ENCODE data around the gene FUT4.
"Not testable (repeated sequence)": the region's sequence is repeated elsewhere in the genome, so short reads cannot be mapped to it uniquely, and the experiment has no call there.

FUT4 gene

GRCh38 chr11:94563176-94563847 is 19.6 kb downstream of the FUT4 start:
- Histone ChIP-seq H3K9me3 (ENCODE audit: control insufficient read depth in 2 of 2, low read length in 2 of 2) (no peaks in the 10 kb centered on the region), H3K4me3 (ENCODE audit: low read length in 2 of 2) (no peak overlapping the region), H3K9ac (ENCODE audit: low read depth in 1 of 2, low read length in 2 of 2) (no peak overlapping the region), H3K4me1 (ENCODE audit: control insufficient read depth in 2 of 2, insufficient read depth in 2 of 2, low read length in 2 of 2) (peaks cover 0 to 6% of the 10 kb centered on the region in 2 donors), H3K27ac (ENCODE audit: low read depth in 2 of 2, low read length in 2 of 2) (no peak overlapping the region), H3K36me3 (ENCODE audit: control insufficient read depth in 2 of 2, insufficient read depth in 2 of 2, low read length in 2 of 2) (no peaks in the 10 kb centered on the region), H3K27me3 (ENCODE audit: control insufficient read depth in 2 of 2, insufficient read depth in 2 of 2, low read length in 2 of 2) (no peaks in the 10 kb centered on the region)

- Histone ChIP-seq H3K27me3 (ENCODE audit: control insufficient read depth in 2 of 2, insufficient read depth in 2 of 2, low read length in 2 of 2) (no peaks in the 10 kb centered on the region), H3K9ac (ENCODE audit: low read depth in 1 of 2, low read length in 2 of 2) (no peak overlapping the region), H3K27ac (ENCODE audit: low read depth in 2 of 2, low read length in 2 of 2) (no peak overlapping the region), H3K9me3 (ENCODE audit: control insufficient read depth in 2 of 2, low read length in 2 of 2) (no peaks in the 10 kb centered on the region), H3K4me1 (ENCODE audit: control insufficient read depth in 2 of 2, insufficient read depth in 2 of 2, low read length in 2 of 2) (peaks cover 0 to 6% of the 10 kb centered on the region in 2 donors), H3K36me3 (ENCODE audit: control insufficient read depth in 2 of 2, insufficient read depth in 2 of 2, low read length in 2 of 2) (peaks cover 0 to 2% of the 10 kb centered on the region in 2 donors), H3K4me3 (ENCODE audit: low read length in 2 of 2) (no peak overlapping the region)
Observed at GRCh38 chr11:94563848-94564467, 20.2 kb downstream of the FUT4 start.

- Histone ChIP-seq H3K4me3 (ENCODE audit: low read length in 2 of 2) (no peak within 1 kb of the TSS), H3K4me1 (ENCODE audit: control insufficient read depth in 2 of 2, insufficient read depth in 2 of 2, low read length in 2 of 2) (peaks cover 0 to 6% of the 10 kb centered on the region in 2 donors), H3K9me3 (ENCODE audit: control insufficient read depth in 2 of 2, low read length in 2 of 2) (no peaks in the 10 kb centered on the region), H3K27ac (ENCODE audit: low read depth in 2 of 2, low read length in 2 of 2) (no peak within 1 kb of the TSS), H3K36me3 (ENCODE audit: control insufficient read depth in 2 of 2, insufficient read depth in 2 of 2, low read length in 2 of 2) (peaks cover 0 to 2% of the 10 kb centered on the region in 2 donors), H3K27me3 (ENCODE audit: control insufficient read depth in 2 of 2, insufficient read depth in 2 of 2, low read length in 2 of 2) (no peaks in the 10 kb centered on the region), H3K9ac (ENCODE audit: low read depth in 1 of 2, low read length in 2 of 2) (no peak within 1 kb of the TSS)
Observed at GRCh38 chr11:94567181-94567670, 23.5 kb downstream of the FUT4 start, which contains the start of gene PIWIL4. TSS of gene PIWIL4 (plus strand) at chr11:94567368. CDS start at chr11:94567519, 151 bp downstream.

- H3K27me3 ChIP-seq (ENCODE audit: control insufficient read depth in 2 of 2, insufficient read depth in 2 of 2, low read length in 2 of 2) = no peaks in the 10 kb centered on the region
- peaks cover 0 to 6% of the 10 kb centered on the region in 2 donors for H3K4me1 ChIP-seq (ENCODE audit: control insufficient read depth in 2 of 2, insufficient read depth in 2 of 2, low read length in 2 of 2)
- no peak overlapping the region for H3K27ac ChIP-seq (ENCODE audit: low read depth in 2 of 2, low read length in 2 of 2)
- peaks cover 0 to 2% of the 10 kb centered on the region in 2 donors for H3K36me3 ChIP-seq (ENCODE audit: control insufficient read depth in 2 of 2, insufficient read depth in 2 of 2, low read length in 2 of 2)
- H3K4me3 ChIP-seq (ENCODE audit: low read length in 2 of 2) = no peak overlapping the region
- H3K9me3 ChIP-seq (ENCODE audit: control insufficient read depth in 2 of 2, low read length in 2 of 2) = no peaks in the 10 kb centered on the region
- no peak overlapping the region for H3K9ac ChIP-seq (ENCODE audit: low read depth in 1 of 2, low read length in 2 of 2)
Observed at GRCh38 chr11:94568200-94568599, 24.5 kb downstream of the FUT4 start.

GRCh38 chr11:94568717-94569116 is 25.0 kb downstream of the FUT4 start:
- Histone ChIP-seq H3K27ac (ENCODE audit: low read depth in 2 of 2, low read length in 2 of 2) (no peak overlapping the region), H3K9ac (ENCODE audit: low read depth in 1 of 2, low read length in 2 of 2) (no peak overlapping the region), H3K27me3 (ENCODE audit: control insufficient read depth in 2 of 2, insufficient read depth in 2 of 2, low read length in 2 of 2) (no peaks in the 10 kb centered on the region), H3K4me1 (ENCODE audit: control insufficient read depth in 2 of 2, insufficient read depth in 2 of 2, low read length in 2 of 2) (peaks cover 0 to 3% of the 10 kb centered on the region in 2 donors), H3K9me3 (ENCODE audit: control insufficient read depth in 2 of 2, low read length in 2 of 2) (no peaks in the 10 kb centered on the region), H3K36me3 (ENCODE audit: control insufficient read depth in 2 of 2, insufficient read depth in 2 of 2, low read length in 2 of 2) (peaks cover 0 to 2% of the 10 kb centered on the region in 2 donors), H3K4me3 (ENCODE audit: low read length in 2 of 2) (no peak overlapping the region)

GRCh38 chr11:94572975-94573374 is 29.3 kb downstream of the FUT4 start:
- H3K27me3 ChIP-seq (ENCODE audit: control insufficient read depth in 2 of 2, insufficient read depth in 2 of 2, low read length in 2 of 2); H3K4me1 ChIP-seq (ENCODE audit: control insufficient read depth in 2 of 2, insufficient read depth in 2 of 2, low read length in 2 of 2); H3K4me3 ChIP-seq (ENCODE audit: low read length in 2 of 2); H3K27ac ChIP-seq (ENCODE audit: low read depth in 2 of 2, low read length in 2 of 2); H3K36me3 ChIP-seq (ENCODE audit: control insufficient read depth in 2 of 2, insufficient read depth in 2 of 2, low read length in 2 of 2); H3K9me3 ChIP-seq (ENCODE audit: control insufficient read depth in 2 of 2, low read length in 2 of 2); H3K9ac ChIP-seq (ENCODE audit: low read depth in 1 of 2, low read length in 2 of 2): not testable (repeated sequence)

- H3K36me3 ChIP-seq (ENCODE audit: control insufficient read depth in 2 of 2, insufficient read depth in 2 of 2, low read length in 2 of 2) = no peaks in the 10 kb centered on the region
- H3K9ac ChIP-seq (ENCODE audit: low read depth in 1 of 2, low read length in 2 of 2) = no peak overlapping the region
- no peaks in the 10 kb centered on the region for H3K27me3 ChIP-seq (ENCODE audit: control insufficient read depth in 2 of 2, insufficient read depth in 2 of 2, low read length in 2 of 2)
- no peaks in the 10 kb centered on the region for H3K4me1 ChIP-seq (ENCODE audit: control insufficient read depth in 2 of 2, insufficient read depth in 2 of 2, low read length in 2 of 2)
- no peak overlapping the region for H3K4me3 ChIP-seq (ENCODE audit: low read length in 2 of 2)
- no peak overlapping the region for H3K27ac ChIP-seq (ENCODE audit: low read depth in 2 of 2, low read length in 2 of 2)
- no peaks in the 10 kb centered on the region for H3K9me3 ChIP-seq (ENCODE audit: control insufficient read depth in 2 of 2, low read length in 2 of 2)
Observed at GRCh38 chr11:94574193-94574961, 30.7 kb downstream of the FUT4 start.

- Histone ChIP-seq H3K36me3 (ENCODE audit: control insufficient read depth in 2 of 2, insufficient read depth in 2 of 2, low read length in 2 of 2) (no peaks in the 10 kb centered on the region), H3K9ac (ENCODE audit: low read depth in 1 of 2, low read length in 2 of 2) (no peak overlapping the region), H3K4me3 (ENCODE audit: low read length in 2 of 2) (no peak overlapping the region), H3K4me1 (ENCODE audit: control insufficient read depth in 2 of 2, insufficient read depth in 2 of 2, low read length in 2 of 2) (no peaks in the 10 kb centered on the region), H3K27ac (ENCODE audit: low read depth in 2 of 2, low read length in 2 of 2) (no peak overlapping the region), H3K9me3 (ENCODE audit: control insufficient read depth in 2 of 2, low read length in 2 of 2) (no peaks in the 10 kb centered on the region), H3K27me3 (ENCODE audit: control insufficient read depth in 2 of 2, insufficient read depth in 2 of 2, low read length in 2 of 2) (no peaks in the 10 kb centered on the region)
Observed at GRCh38 chr11:94576306-94576705, 32.6 kb downstream of the FUT4 start.

GRCh38 chr11:94577841-94578240 is 34.1 kb downstream of the FUT4 start:
- no peak overlapping the region for H3K9ac ChIP-seq (ENCODE audit: low read depth in 1 of 2, low read length in 2 of 2)
- H3K9me3 ChIP-seq (ENCODE audit: control insufficient read depth in 2 of 2, low read length in 2 of 2) = no peaks in the 10 kb centered on the region
- no peaks in the 10 kb centered on the region for H3K4me1 ChIP-seq (ENCODE audit: control insufficient read depth in 2 of 2, insufficient read depth in 2 of 2, low read length in 2 of 2)

GRCh38 chr11:94581926-94582325 is 38.2 kb downstream of the FUT4 start:
- Histone ChIP-seq H3K36me3 (ENCODE audit: control insufficient read depth in 2 of 2, insufficient read depth in 2 of 2, low read length in 2 of 2) (peaks cover 3 to 5% of the 10 kb centered on the region in 2 donors), H3K4me1 (ENCODE audit: control insufficient read depth in 2 of 2, insufficient read depth in 2 of 2, low read length in 2 of 2) (no peaks in the 10 kb centered on the region), H3K9ac (ENCODE audit: low read depth in 1 of 2, low read length in 2 of 2) (no peak overlapping the region), H3K4me3 (ENCODE audit: low read length in 2 of 2) (no peak overlapping the region), H3K27me3 (ENCODE audit: control insufficient read depth in 2 of 2, insufficient read depth in 2 of 2, low read length in 2 of 2) (no peaks in the 10 kb centered on the region), H3K9me3 (ENCODE audit: control insufficient read depth in 2 of 2, low read length in 2 of 2) (no peaks in the 10 kb centered on the region), H3K27ac (ENCODE audit: low read depth in 2 of 2, low read length in 2 of 2) (no peak overlapping the region)

More at GRCh38 chr11:94577841-94578240, 34.1 kb downstream of the FUT4 start:
- Histone ChIP-seq H3K27me3 (ENCODE audit: control insufficient read depth in 2 of 2, insufficient read depth in 2 of 2, low read length in 2 of 2) (no peaks in the 10 kb centered on the region), H3K36me3 (ENCODE audit: control insufficient read depth in 2 of 2, insufficient read depth in 2 of 2, low read length in 2 of 2) (no peaks in the 10 kb centered on the region), H3K27ac (ENCODE audit: low read depth in 2 of 2, low read length in 2 of 2) (no peak overlapping the region), H3K4me3 (ENCODE audit: low read length in 2 of 2) (no peak overlapping the region)
